Neural cell (in vitro differentiated cells): ENCODE measurements around the gene MARCHF11. TPM values are rescaled to one million over a fixed set of nuclear protein-coding genes. Genes with fewer than 3 reads are reported as not detected.

ENCODE experiments used
- H2AFZ ChIP-seq: fragments of 200-600, 300-800 bp; sonication (generic), shearing (Covaris generic); 2 replicates; pipeline ENCODE4 v1.6.0; 2014; ENCODE audit warnings: low read depth, mild to moderate bottlenecking, antibody characterized with exemption, low read length, moderate library complexity
- H3F3A ChIP-seq: fragments of 200-600 bp; shearing (Covaris generic); 2 replicates; pipeline ENCODE4 v1.6.1; 2016; ENCODE audit warnings: mild to moderate bottlenecking, moderate library complexity, mixed read lengths, antibody characterized with exemption, low read length; ENCODE audit not compliant: insufficient read depth, poor library complexity, severe bottlenecking
- H3K27ac ChIP-seq: fragments of 200-600, 300-800 bp; sonication (generic), shearing (Covaris generic); 2 replicates; pipeline ENCODE4 v1.5.1; 2014; ENCODE audit warnings: mild to moderate bottlenecking, low read length, moderate library complexity
- H3K27me3 ChIP-seq: fragments of 300-800, 200-600 bp; sonication (generic), shearing (Covaris generic); 2 replicates; pipeline ENCODE4 v1.6.0; 2014; ENCODE audit warnings: mild to moderate bottlenecking, low read depth, low read length, moderate library complexity; ENCODE audit not compliant: insufficient read depth
- H3K36me3 ChIP-seq: fragments of 300-800, 200-600 bp; sonication (generic), shearing (Covaris generic); 2 replicates; pipeline ENCODE4 v1.5.1; 2014; ENCODE audit warnings: mild to moderate bottlenecking, antibody characterized with exemption, low read length, moderate library complexity; ENCODE audit not compliant: insufficient read depth
- H3K4me2 ChIP-seq: fragments of 300-800, 200-600 bp; sonication (generic), shearing (Covaris generic); 2 replicates; pipeline ENCODE4 v1.6.0; 2014; ENCODE audit warnings: mild to moderate bottlenecking, low read length
- H3K4me3 ChIP-seq: fragments of 300-800, 200-600 bp; sonication (generic), shearing (Covaris generic); 2 replicates; pipeline ENCODE4 v1.5.1; 2014; ENCODE audit warnings: mild to moderate bottlenecking, low read length, moderate library complexity
- H3K79me2 ChIP-seq: fragments of 200-600 bp; shearing (Covaris generic); replicated peaks from 2 replicates; pipeline ENCODE4 v1.6.0; 2014; ENCODE audit warnings: mild to moderate bottlenecking, low read length, moderate library complexity; ENCODE audit not compliant: insufficient read depth
- H3K9ac ChIP-seq: fragments of 300-800, 200-600 bp; sonication (generic), shearing (Covaris generic); 2 replicates; pipeline ENCODE4 v1.6.1; 2016; ENCODE audit warnings: mild to moderate bottlenecking, low read length, mixed read lengths
- H3K9me2 ChIP-seq: fragments of 200-600 bp; shearing (Covaris generic); 2 replicates; pipeline ENCODE4 v1.6.1; 2016; ENCODE audit warnings: mild to moderate bottlenecking, low read length, mixed read lengths; ENCODE audit not compliant: insufficient read depth
- H3K9me3 ChIP-seq: fragments of 200-600, 300-800 bp; sonication (generic), shearing (Covaris generic); 2 replicates; pipeline ENCODE4 v1.6.1; 2016; ENCODE audit warnings: mild to moderate bottlenecking, mixed run types, low read length, moderate library complexity, mixed read lengths
- H4K20me1 ChIP-seq: fragments of 200-600 bp; shearing (Covaris generic); 2 replicates; pipeline ENCODE4 v1.6.1; 2016; ENCODE audit warnings: mild to moderate bottlenecking, mixed run types; ENCODE audit not compliant: insufficient read depth
- EP300 ChIP-seq: fragments of 450-650 bp; conservative IDR thresholded peaks from 2 replicates; pipeline ENCODE4 v1.6.1; 2014; ENCODE audit warnings: antibody characterized with exemption, mild to moderate bottlenecking, moderate library complexity; ENCODE audit not compliant: poor library complexity, severe bottlenecking
- EZH2 ChIP-seq: fragments of 200-600, 300-800 bp; shearing (Covaris generic), sonication (generic); IDR thresholded peaks from 2 replicates; pipeline ENCODE4 v1.6.1; 2014; ENCODE audit warnings: antibody characterized with exemption, low read length, borderline replicate concordance, mild to moderate bottlenecking; ENCODE audit not compliant: insufficient read depth, poor library complexity, severe bottlenecking
- MXI1 ChIP-seq: fragments of 450-650 bp; conservative IDR thresholded peaks from 2 replicates; pipeline ENCODE4 v1.6.1; 2014; ENCODE audit warnings: antibody characterized with exemption, mild to moderate bottlenecking; ENCODE audit not compliant: poor library complexity, severe bottlenecking
- POLR2AphosphoS5 ChIP-seq: IDR thresholded peaks from 2 replicates; pipeline ENCODE4 v1.6.1; 2012
- RAD21 ChIP-seq: fragments of 450-650 bp; conservative IDR thresholded peaks from 2 replicates; pipeline ENCODE4 v1.6.1; 2014; ENCODE audit warnings: antibody characterized with exemption, mild to moderate bottlenecking, moderate library complexity
- SMC3 ChIP-seq: fragments of 450-650 bp; conservative IDR thresholded peaks from 2 replicates; pipeline ENCODE4 v1.6.1; 2014; ENCODE audit warnings: antibody characterized with exemption, mild to moderate bottlenecking, moderate library complexity; ENCODE audit not compliant: poor library complexity
- TAF1 ChIP-seq: IDR thresholded peaks from 2 replicates; pipeline ENCODE4 v1.6.1; 2012; ENCODE audit warnings: low read depth
- polyA plus RNA-seq: library from polyadenylated mRNA; depleted of rRNA; stranded (reverse); fragments of >200 nt; gene quantifications from 2 replicates; pipeline ENCODE4 v1.2.3, GENCODE V29; 2014
- TF ChIP-seq, protein P1 (sequence below): IDR thresholded peaks from 2 replicates; pipeline ENCODE4 v1.6.1; 2012; ENCODE audit warnings: borderline replicate concordance
- TF ChIP-seq, protein P2 (sequence below): fragments of 450-650 bp; IDR thresholded peaks from 2 replicates; pipeline ENCODE4 v1.5.1; 2014; ENCODE audit warnings: antibody characterized with exemption, mild to moderate bottlenecking, moderate library complexity; ENCODE audit not compliant: poor library complexity, severe bottlenecking

The MARCHF11 gene
- polyA plus RNA-seq, 1 donor from 2014 or later, result 6.1 TPM

DNA sequence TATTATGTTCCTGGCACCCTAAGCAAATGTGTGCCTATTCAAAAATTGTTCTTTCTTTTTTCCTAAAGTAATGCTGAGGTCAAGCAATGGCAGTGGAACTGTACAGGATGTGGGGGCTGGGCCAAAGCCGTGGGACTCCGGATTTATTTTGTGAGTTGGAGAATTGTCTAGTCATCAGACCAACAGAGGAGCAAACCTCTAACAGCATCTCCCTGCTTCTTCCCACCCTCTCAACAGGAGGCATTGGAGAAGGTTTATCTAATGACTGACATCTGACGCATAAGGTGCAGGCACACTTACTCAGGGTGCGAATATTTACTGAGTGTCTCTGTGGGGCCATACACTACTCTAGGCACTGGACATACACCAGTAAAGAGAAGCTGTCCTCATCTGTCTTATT is 38.6 kb downstream of the MARCHF11 start:
- Histone ChIP-seq H3F3A (no peaks in the 10 kb centered on the region), H3K9me2 (no peaks in the 10 kb centered on the region), H3K4me3 (no peak overlapping the region), H3K27me3 (no peaks in the 10 kb centered on the region), H3K9ac (no peak overlapping the region), H4K20me1 (no peaks in the 10 kb centered on the region), H3K27ac (no peak overlapping the region), H2AFZ (no peak overlapping the region), H3K9me3 (peaks cover 5% of the 10 kb centered on the region), H3K79me2 (no peaks in the 10 kb centered on the region), H3K4me2 (no peak overlapping the region), H3K36me3 (no peaks in the 10 kb centered on the region)
- TF ChIP-seq POLR2AphosphoS5 (no peak), SMC3 (no peak), RAD21 (no peak), EP300 (no peak)
- TF ChIP-seq, protein P1, sequence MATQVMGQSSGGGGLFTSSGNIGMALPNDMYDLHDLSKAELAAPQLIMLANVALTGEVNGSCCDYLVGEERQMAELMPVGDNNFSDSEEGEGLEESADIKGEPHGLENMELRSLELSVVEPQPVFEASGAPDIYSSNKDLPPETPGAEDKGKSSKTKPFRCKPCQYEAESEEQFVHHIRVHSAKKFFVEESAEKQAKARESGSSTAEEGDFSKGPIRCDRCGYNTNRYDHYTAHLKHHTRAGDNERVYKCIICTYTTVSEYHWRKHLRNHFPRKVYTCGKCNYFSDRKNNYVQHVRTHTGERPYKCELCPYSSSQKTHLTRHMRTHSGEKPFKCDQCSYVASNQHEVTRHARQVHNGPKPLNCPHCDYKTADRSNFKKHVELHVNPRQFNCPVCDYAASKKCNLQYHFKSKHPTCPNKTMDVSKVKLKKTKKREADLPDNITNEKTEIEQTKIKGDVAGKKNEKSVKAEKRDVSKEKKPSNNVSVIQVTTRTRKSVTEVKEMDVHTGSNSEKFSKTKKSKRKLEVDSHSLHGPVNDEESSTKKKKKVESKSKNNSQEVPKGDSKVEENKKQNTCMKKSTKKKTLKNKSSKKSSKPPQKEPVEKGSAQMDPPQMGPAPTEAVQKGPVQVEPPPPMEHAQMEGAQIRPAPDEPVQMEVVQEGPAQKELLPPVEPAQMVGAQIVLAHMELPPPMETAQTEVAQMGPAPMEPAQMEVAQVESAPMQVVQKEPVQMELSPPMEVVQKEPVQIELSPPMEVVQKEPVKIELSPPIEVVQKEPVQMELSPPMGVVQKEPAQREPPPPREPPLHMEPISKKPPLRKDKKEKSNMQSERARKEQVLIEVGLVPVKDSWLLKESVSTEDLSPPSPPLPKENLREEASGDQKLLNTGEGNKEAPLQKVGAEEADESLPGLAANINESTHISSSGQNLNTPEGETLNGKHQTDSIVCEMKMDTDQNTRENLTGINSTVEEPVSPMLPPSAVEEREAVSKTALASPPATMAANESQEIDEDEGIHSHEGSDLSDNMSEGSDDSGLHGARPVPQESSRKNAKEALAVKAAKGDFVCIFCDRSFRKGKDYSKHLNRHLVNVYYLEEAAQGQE, result no peak

DNA sequence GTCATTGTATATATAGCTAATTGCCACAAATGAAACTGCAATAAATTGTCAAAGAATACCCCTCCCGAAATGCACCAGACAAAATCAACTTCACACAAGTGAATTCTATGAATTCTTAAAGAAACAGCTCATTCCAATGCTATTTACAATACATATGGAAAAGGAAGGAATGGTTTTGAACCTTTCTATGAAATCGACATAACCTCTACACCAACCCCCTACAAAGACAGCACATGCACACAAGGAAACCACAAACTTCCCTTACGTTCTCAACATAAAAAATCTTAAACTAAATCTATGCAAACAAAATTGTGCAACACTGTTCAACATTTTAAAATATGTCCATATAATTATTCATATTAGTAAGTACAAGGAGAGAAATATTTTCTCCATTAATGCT is 39.2 kb downstream of the MARCHF11 start:
- Histone ChIP-seq H3K4me3 (no peak overlapping the region), H3K4me2 (no peak overlapping the region), H3K27me3 (no peaks in the 10 kb centered on the region), H3K9ac (no peak overlapping the region), H3K9me3 (peaks cover 5% of the 10 kb centered on the region), H3K79me2 (no peaks in the 10 kb centered on the region), H2AFZ (no peak overlapping the region), H3K27ac (no peak overlapping the region), H3F3A (no peaks in the 10 kb centered on the region), H3K36me3 (no peaks in the 10 kb centered on the region), H3K9me2 (no peaks in the 10 kb centered on the region), H4K20me1 (no peaks in the 10 kb centered on the region)
- TF ChIP-seq TAF1 (no peak), RAD21 (no peak), POLR2AphosphoS5 (no peak), MXI1 (no peak), SMC3 (no peak), EZH2 (no peak), EP300 (no peak)
- TF ChIP-seq, protein P2, sequence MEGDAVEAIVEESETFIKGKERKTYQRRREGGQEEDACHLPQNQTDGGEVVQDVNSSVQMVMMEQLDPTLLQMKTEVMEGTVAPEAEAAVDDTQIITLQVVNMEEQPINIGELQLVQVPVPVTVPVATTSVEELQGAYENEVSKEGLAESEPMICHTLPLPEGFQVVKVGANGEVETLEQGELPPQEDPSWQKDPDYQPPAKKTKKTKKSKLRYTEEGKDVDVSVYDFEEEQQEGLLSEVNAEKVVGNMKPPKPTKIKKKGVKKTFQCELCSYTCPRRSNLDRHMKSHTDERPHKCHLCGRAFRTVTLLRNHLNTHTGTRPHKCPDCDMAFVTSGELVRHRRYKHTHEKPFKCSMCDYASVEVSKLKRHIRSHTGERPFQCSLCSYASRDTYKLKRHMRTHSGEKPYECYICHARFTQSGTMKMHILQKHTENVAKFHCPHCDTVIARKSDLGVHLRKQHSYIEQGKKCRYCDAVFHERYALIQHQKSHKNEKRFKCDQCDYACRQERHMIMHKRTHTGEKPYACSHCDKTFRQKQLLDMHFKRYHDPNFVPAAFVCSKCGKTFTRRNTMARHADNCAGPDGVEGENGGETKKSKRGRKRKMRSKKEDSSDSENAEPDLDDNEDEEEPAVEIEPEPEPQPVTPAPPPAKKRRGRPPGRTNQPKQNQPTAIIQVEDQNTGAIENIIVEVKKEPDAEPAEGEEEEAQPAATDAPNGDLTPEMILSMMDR, result no peak
- TF ChIP-seq, protein P1, result no peak
